Astrocyte of the spinal cord (primary cell): Measurements from ENCODE around the gene TFPI2.

ENCODE experiments used
- DNase-seq: peaks from one replicate; pipeline ENCODE4 v3.0.0; 2011; ENCODE audit warnings: low read depth, low spot score
- H3K4me3 ChIP-seq: 2 replicates; pipeline ENCODE4 v1.5.1; 2011; ENCODE audit warnings: low read depth, mild to moderate bottlenecking, low read length, moderate library complexity
- CTCF ChIP-seq: IDR thresholded peaks from 2 replicates; pipeline ENCODE4 v1.5.1; 2012; ENCODE audit warnings: low read depth, mild to moderate bottlenecking, low read length, inconsistent platforms
- in situ Hi-C: cut with HindIII; loops from 2 replicates; pipeline ENCODE4 v1.10.0; 2017; ENCODE audit warnings: low sequenced_read_pairs

TFPI2 gene

DNA sequence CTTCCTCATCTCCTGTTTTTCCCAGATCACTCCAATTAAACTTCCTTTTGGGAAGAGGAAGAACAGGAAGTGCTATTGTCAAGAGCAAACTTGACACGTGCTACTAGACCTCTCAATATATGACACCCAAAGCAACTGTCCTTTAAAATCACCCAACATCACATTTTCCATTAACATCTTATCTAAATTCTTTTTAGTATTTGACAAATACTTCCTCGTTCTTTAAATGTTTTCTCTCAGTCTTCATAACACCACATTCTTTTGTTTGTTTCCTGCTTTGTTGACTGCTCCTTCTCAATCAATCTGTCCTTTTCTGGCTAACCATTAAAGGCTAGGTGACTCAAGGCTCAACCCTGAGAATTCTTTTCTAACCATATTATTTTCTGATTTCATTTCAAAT, 7.1 kb upstream of the TFPI2 start:
- DNase-seq = no peak
- in situ Hi-C loops = no loop called here
- H3K4me3 ChIP-seq = no peak overlapping the region
- no peak for TF ChIP-seq CTCF

DNA sequence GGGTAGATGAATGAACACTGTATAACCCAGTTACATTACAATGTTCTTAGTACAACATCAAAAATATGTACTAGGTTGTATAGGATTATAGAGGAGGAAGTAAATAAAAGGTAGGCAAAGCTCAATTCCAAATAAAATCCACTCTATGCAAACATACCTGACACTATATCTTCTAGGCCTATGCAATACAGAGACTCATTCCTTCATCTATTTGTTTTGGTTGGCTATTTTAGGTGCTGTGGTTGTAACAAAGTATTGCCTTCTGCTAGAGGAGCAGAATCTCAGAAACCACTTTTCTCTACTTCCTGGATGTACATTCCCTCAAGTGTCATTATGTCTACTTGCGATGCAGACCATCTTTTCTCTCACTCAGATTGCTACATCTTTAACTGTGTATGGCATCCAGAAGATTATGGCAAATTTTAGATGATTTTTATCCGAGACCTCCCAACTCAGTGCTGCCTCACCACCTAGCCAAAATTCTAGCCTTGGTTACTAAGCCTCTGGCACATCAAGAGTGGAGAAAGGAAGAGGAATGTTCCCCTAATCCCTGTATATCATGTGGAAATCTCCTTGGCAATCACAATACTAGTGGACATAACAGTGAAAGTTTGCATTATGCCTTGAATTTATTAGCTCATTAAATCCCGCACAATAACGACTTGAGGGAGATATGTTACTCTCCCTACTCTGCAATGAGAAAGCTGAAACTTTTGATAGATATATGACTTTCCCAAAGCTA, 5.5 kb upstream of the TFPI2 start:
- no peak for TF ChIP-seq CTCF
- in situ Hi-C loops = no loop called here
- no peak overlapping the region for H3K4me3 ChIP-seq
- no peak for DNase-seq

GRCh38 chr7:93894966-93895640, 4.5 kb upstream of the TFPI2 start:
- DNase-seq = no peak
- in situ Hi-C loops = no loop called here
- no peak for TF ChIP-seq CTCF
- no peak overlapping the region for H3K4me3 ChIP-seq

DNA sequence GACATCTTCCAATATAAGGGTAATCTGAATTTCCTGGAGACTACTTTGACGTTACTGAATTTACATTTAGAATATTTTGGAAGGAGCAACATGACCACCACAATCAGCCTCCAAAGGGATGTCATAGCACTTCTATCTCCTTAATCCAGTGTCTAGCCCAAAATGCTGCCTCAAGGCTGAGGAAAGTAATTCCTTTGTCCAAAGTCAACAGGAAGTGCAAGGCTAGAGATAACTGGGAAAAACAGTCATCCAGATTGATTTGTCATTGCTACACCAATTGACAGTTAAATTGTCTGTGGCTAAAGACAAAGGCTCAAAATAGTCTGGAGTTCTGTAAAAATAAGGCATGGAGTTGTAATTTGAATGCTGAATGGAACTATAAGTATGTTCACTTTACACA, 3.9 kb upstream of the TFPI2 start:
- in situ Hi-C loops = no loop called here
- DNase-seq = no peak
- TF ChIP-seq CTCF = no peak
- no peak overlapping the region for H3K4me3 ChIP-seq

- DNase-seq = peak; percentile 73
- peak; percentile 6 for TF ChIP-seq CTCF
- in situ Hi-C loops = no loop called here
- peak overlapping the region; percentile 66 for H3K4me3 ChIP-seq
Observed at GRCh38 chr7:93890041-93890463, 501 bp downstream of the TFPI2 start.

DNA sequence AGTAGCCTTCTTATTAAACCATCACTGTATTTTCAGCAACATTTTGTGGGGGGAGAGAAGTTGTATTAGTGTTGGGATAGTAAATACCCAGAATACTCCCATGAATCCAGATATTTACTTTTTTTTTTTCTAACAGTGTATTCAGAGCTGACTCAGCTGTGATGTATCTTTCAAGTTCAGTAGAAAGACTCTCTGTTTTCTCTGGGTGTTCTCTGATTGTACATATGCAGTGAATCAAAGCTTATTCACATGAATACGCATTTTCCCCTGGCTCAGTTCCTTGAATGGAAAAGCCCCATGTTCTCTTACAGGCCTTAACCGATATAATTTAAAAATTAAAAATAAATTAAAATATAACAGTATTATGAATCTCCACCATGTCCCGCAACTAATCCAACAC, 1.3 kb downstream of the TFPI2 start:
- no peak for TF ChIP-seq CTCF
- peak overlapping the region; percentile 66 for H3K4me3 ChIP-seq
- in situ Hi-C loops = no loop called here
- peak; percentile 80 for DNase-seq
